GM23338 (cell line): ENCODE data around the gene CDR2L.

Experiments
- CREB1 ChIP-seq: fragments of 250-450 bp; sonication (Bioruptor Pico); IDR thresholded peaks from 2 replicates; pipeline ENCODE4 v1.5.0; 2020; ENCODE audit warnings: low read depth, mild to moderate bottlenecking, moderate library complexity
- CTCF ChIP-seq, 2 experiments: fragments of 200-600 bp in 1 of 2; sonication (generic) in 1 of 2; conservative IDR thresholded peaks; 2 replicates each; pipeline versions ENCODE4 v1.5.1 to v1.6.1; 2016 to 2017; ENCODE audit warnings: antibody characterized with exemption in 2 of 2, low read depth in 2 of 2, mild to moderate bottlenecking in 2 of 2, moderate library complexity in 1 of 2
- ETS1 ChIP-seq: IDR thresholded peaks from 2 replicates; pipeline ENCODE4 v1.6.1; 2016; ENCODE audit warnings: antibody characterized with exemption
- EZH2 ChIP-seq: fragments of 200-600 bp; sonication (generic); IDR thresholded peaks from one replicate; pipeline ENCODE4 v1.8.0; 2017; ENCODE audit warnings: antibody characterized with exemption, mild to moderate bottlenecking, low read depth; ENCODE audit not compliant: unreplicated experiment
- EZH2phosphoT487 ChIP-seq: fragments of 200-600 bp; sonication (generic); IDR thresholded peaks from one replicate; pipeline ENCODE4 v1.8.1; 2018; ENCODE audit warnings: antibody characterized with exemption; ENCODE audit not compliant: unreplicated experiment
- JUNB ChIP-seq: IDR thresholded peaks from one replicate; pipeline ENCODE4 v1.6.1; 2016; ENCODE audit warnings: antibody characterized with exemption; ENCODE audit not compliant: unreplicated experiment
- NANOG ChIP-seq: IDR thresholded peaks from 2 replicates; pipeline ENCODE4 v1.6.1; 2016; ENCODE audit warnings: antibody characterized with exemption, borderline replicate concordance
- POLR2AphosphoS5 ChIP-seq: IDR thresholded peaks from 2 replicates; pipeline ENCODE4 v1.6.1; 2016; ENCODE audit warnings: antibody characterized with exemption, low read depth
- REST ChIP-seq: IDR thresholded peaks from one replicate; pipeline ENCODE4 v1.6.1; 2018; ENCODE audit warnings: antibody characterized with exemption; ENCODE audit not compliant: unreplicated experiment
- STAT1 ChIP-seq: IDR thresholded peaks from one replicate; pipeline ENCODE4 v1.6.1; 2016; ENCODE audit warnings: antibody characterized with exemption; ENCODE audit not compliant: unreplicated experiment
- ZNF331 ChIP-seq: fragments of 250-450 bp; sonication (Bioruptor Pico); IDR thresholded peaks from 2 replicates; pipeline ENCODE4 v1.5.0; 2020; ENCODE audit warnings: low read depth, mild to moderate bottlenecking, moderate library complexity

GRCh38 chr17:75051941-75052340 is 64.5 kb downstream of the CDR2L start:
- no peak for TF ChIP-seq CREB1 (CRISPR knock-in tag)
- no peak for TF ChIP-seq EZH2
- TF ChIP-seq CTCF (conservative IDR thresholded peaks at IDR 0.05; ENCODE audit: low read depth in 2 of 2) = no peak
- no peak for TF ChIP-seq EZH2phosphoT487
- TF ChIP-seq POLR2AphosphoS5 = no peak
- no peak for TF ChIP-seq JUNB
- TF ChIP-seq ETS1 = no peak
- TF ChIP-seq REST = no peak
- TF ChIP-seq ZNF331 = no peak
- TF ChIP-seq STAT1 = no peak
- no peak for TF ChIP-seq NANOG
